Measurements from ENCODE around the gene TMED3.

The TMED3 gene

GRCh38 chr15:79290642-79291275, 20.2 kb upstream of the TMED3 start:
- no peak for DNase-seq (ENCODE audit: low read depth)
- H3K4me3 ChIP-seq (ENCODE audit: low read length) = no peak overlapping the region
- TF ChIP-seq CTCF (conservative IDR thresholded peaks at IDR 0.05; ENCODE audit: low read length) = no peak

- TF ChIP-seq CTCF (conservative IDR thresholded peaks at IDR 0.05; ENCODE audit: low read length) = no peak
- H3K4me3 ChIP-seq (ENCODE audit: low read length) = no peak overlapping the region
- DNase-seq (ENCODE audit: low read depth) = no peak
These were observed 18.9 kb upstream of the TMED3 start for GRCh38 chr15:79292011-79292410.

- no peak for DNase-seq (ENCODE audit: low read depth)
- H3K4me3 ChIP-seq (ENCODE audit: low read length) = no peak overlapping the region
- TF ChIP-seq CTCF (conservative IDR thresholded peaks at IDR 0.05; ENCODE audit: low read length) = no peak
These were observed 16.8 kb upstream of the TMED3 start for GRCh38 chr15:79294075-79294474.

- DNase-seq (ENCODE audit: low read depth) = no peak
- no peak overlapping the region for H3K4me3 ChIP-seq (ENCODE audit: low read length)
- no peak for TF ChIP-seq CTCF (conservative IDR thresholded peaks at IDR 0.05; ENCODE audit: low read length)
These were observed 14.3 kb upstream of the TMED3 start for GRCh38 chr15:79296583-79296982.

- DNase-seq (ENCODE audit: low read depth) = no peak
- no peak for TF ChIP-seq CTCF (conservative IDR thresholded peaks at IDR 0.05; ENCODE audit: low read length)
- no peak overlapping the region for H3K4me3 ChIP-seq (ENCODE audit: low read length)
These were observed 11.6 kb upstream of the TMED3 start for GRCh38 chr15:79299126-79299840.

GRCh38 chr15:79299841-79300235, 11.1 kb upstream of the TMED3 start:
- no peak overlapping the region for H3K4me3 ChIP-seq (ENCODE audit: low read length)
- DNase-seq (ENCODE audit: low read depth) = no peak
- no peak for TF ChIP-seq CTCF (conservative IDR thresholded peaks at IDR 0.05; ENCODE audit: low read length)

GRCh38 chr15:79307251-79307650, 3.7 kb upstream of the TMED3 start:
- no peak for TF ChIP-seq CTCF (conservative IDR thresholded peaks at IDR 0.05; ENCODE audit: low read length)
- no peak overlapping the region for H3K4me3 ChIP-seq (ENCODE audit: low read length)
- no peak for DNase-seq (ENCODE audit: low read depth)
